Endometrial microvascular endothelial cells (primary cell): Measurements from ENCODE around the gene CYP19A1. TPM values are rescaled to one million over a fixed set of nuclear protein-coding genes. Genes with fewer than 3 reads are reported as not detected.

ENCODE experiments used
- in situ Hi-C: cut with HindIII; loops from 2 replicates; pipeline ENCODE4 v1.10.0; 2017; ENCODE audit warnings: low sequenced_read_pairs, low pct_unique_long_range_greater_than_20kb; ENCODE audit errors: inconsistent ontology term
- total RNA-seq: library from RNA; depleted of rRNA; stranded (reverse); fragments of >200 nt; gene quantifications from one replicate; pipeline ENCODE4 v1.2.3, GENCODE V29; 2015; ENCODE audit errors: inconsistent ontology term

CYP19A1 gene
- not detected for total RNA-seq

GRCh38 chr15:51338496-51338895 is at the start of gene CYP19A1:
Gene CYP19A1 (minus strand): TSS chr15:51338596. CDS start chr15:51242912, 95,684 bp downstream.
- in situ Hi-C loops, result no loop called here

GRCh38 chr15:51387699-51388041 is 49.3 kb upstream of the CYP19A1 start:
- in situ Hi-C loops, result no loop called here

- in situ Hi-C loops, result no loop called here
Measured at GRCh38 chr15:51386960-51387698, 48.7 kb upstream of the CYP19A1 start.

- in situ Hi-C loops, result no loop called here
Measured at GRCh38 chr15:51386486-51386885, 48.1 kb upstream of the CYP19A1 start.

GRCh38 chr15:51386029-51386428 is 47.6 kb upstream of the CYP19A1 start:
- in situ Hi-C loops, result no loop called here

GRCh38 chr15:51382787-51383186 is 44.4 kb upstream of the CYP19A1 start:
- in situ Hi-C loops, result no loop called here

GRCh38 chr15:51380999-51381806 is 42.8 kb upstream of the CYP19A1 start:
- in situ Hi-C loops, result no loop called here

GRCh38 chr15:51379390-51379789 is 41.0 kb upstream of the CYP19A1 start:
- in situ Hi-C loops, result no loop called here

- in situ Hi-C loops, result no loop called here
Measured at GRCh38 chr15:51378406-51378805, 40.0 kb upstream of the CYP19A1 start.

- in situ Hi-C loops, result no loop called here
Measured at GRCh38 chr15:51377038-51377786, 38.8 kb upstream of the CYP19A1 start.

GRCh38 chr15:51375966-51376640 is 37.7 kb upstream of the CYP19A1 start:
- in situ Hi-C loops, result no loop called here

- in situ Hi-C loops, result no loop called here
Measured at GRCh38 chr15:51374131-51374530, 35.7 kb upstream of the CYP19A1 start.

- in situ Hi-C loops, result no loop called here
Measured at GRCh38 chr15:51371266-51371665, 32.9 kb upstream of the CYP19A1 start.

GRCh38 chr15:51369451-51369761 is 31.0 kb upstream of the CYP19A1 start:
- in situ Hi-C loops, result no loop called here

- in situ Hi-C loops, result no loop called here
Measured at GRCh38 chr15:51368751-51369450, 30.5 kb upstream of the CYP19A1 start.

GRCh38 chr15:51368307-51368706 is 29.9 kb upstream of the CYP19A1 start:
- in situ Hi-C loops, result no loop called here

- in situ Hi-C loops, result no loop called here
Measured at GRCh38 chr15:51367322-51367976, 29.1 kb upstream of the CYP19A1 start.

- in situ Hi-C loops, result no loop called here
Measured at GRCh38 chr15:51366920-51367319, 28.5 kb upstream of the CYP19A1 start.
